ENCODE data around the gene RXYLT1.
"Not testable (repeated sequence)": the region's sequence is repeated elsewhere in the genome, so short reads cannot be mapped to it uniquely, and the experiment has no call there.

RXYLT1 gene

GRCh38 chr12:63804746-63805145 is 25.0 kb downstream of the RXYLT1 start:
- no peak for DNase-seq

GRCh38 chr12:63805704-63806672 is 26.3 kb downstream of the RXYLT1 start:
- DNase-seq: no peak

GRCh38 chr12:63808631-63809030 is 28.9 kb downstream of the RXYLT1 start:
- no peak for DNase-seq

GRCh38 chr12:63809566-63809965 is 29.9 kb downstream of the RXYLT1 start:
- DNase-seq: no peak

GRCh38 chr12:63811334-63811733 is 31.6 kb downstream of the RXYLT1 start:
- no peak for DNase-seq

GRCh38 chr12:63811755-63812154 is 32.0 kb downstream of the RXYLT1 start:
- no peak for DNase-seq

- peak; percentile 40 for DNase-seq
Measured at GRCh38 chr12:63814146-63814772, 34.5 kb downstream of the RXYLT1 start.

- DNase-seq: no peak
Measured at GRCh38 chr12:63815482-63815852, 35.8 kb downstream of the RXYLT1 start.

GRCh38 chr12:63816031-63816430 is 36.3 kb downstream of the RXYLT1 start:
- DNase-seq: peak; percentile 53

- DNase-seq: no peak
Measured at GRCh38 chr12:63820427-63820826, 40.7 kb downstream of the RXYLT1 start.

- no peak for DNase-seq
Measured at GRCh38 chr12:63821781-63822251, 42.1 kb downstream of the RXYLT1 start.

GRCh38 chr12:63822352-63822751 is 42.6 kb downstream of the RXYLT1 start:
- DNase-seq: no peak

- no peak for DNase-seq
Measured at GRCh38 chr12:63823040-63823439, 43.3 kb downstream of the RXYLT1 start.

GRCh38 chr12:63826006-63826585 is 46.4 kb downstream of the RXYLT1 start:
- DNase-seq: peak; percentile 33

GRCh38 chr12:63828867-63829266 is 49.2 kb downstream of the RXYLT1 start:
- DNase-seq: no peak

- DNase-seq: no peak
Measured at GRCh38 chr12:63836046-63836445, 56.3 kb downstream of the RXYLT1 start.

GRCh38 chr12:63836936-63837335 is 57.2 kb downstream of the RXYLT1 start:
- DNase-seq: no peak

GRCh38 chr12:63838411-63838810 is 58.7 kb downstream of the RXYLT1 start:
- DNase-seq: no peak

GRCh38 chr12:63841011-63841410 is 61.3 kb downstream of the RXYLT1 start:
- no peak for DNase-seq

- no peak for DNase-seq
Measured at GRCh38 chr12:63841571-63841970, 61.9 kb downstream of the RXYLT1 start.

GRCh38 chr12:63842750-63843149 is 63.0 kb downstream of the RXYLT1 start:
- not testable (repeated sequence) for DNase-seq

GRCh38 chr12:63843254-63843720 is 63.6 kb downstream of the RXYLT1 start:
- no peak for DNase-seq

- DNase-seq: peak; percentile 87
Measured at GRCh38 chr12:63843721-63844390, 64.1 kb downstream of the RXYLT1 start.
